Measurements from ENCODE around the gene SIRT2.

GRCh38 chr19:38831142-38831605 is 68.2 kb downstream of the SIRT2 start:
- TF ChIP-seq, protein P1, sequence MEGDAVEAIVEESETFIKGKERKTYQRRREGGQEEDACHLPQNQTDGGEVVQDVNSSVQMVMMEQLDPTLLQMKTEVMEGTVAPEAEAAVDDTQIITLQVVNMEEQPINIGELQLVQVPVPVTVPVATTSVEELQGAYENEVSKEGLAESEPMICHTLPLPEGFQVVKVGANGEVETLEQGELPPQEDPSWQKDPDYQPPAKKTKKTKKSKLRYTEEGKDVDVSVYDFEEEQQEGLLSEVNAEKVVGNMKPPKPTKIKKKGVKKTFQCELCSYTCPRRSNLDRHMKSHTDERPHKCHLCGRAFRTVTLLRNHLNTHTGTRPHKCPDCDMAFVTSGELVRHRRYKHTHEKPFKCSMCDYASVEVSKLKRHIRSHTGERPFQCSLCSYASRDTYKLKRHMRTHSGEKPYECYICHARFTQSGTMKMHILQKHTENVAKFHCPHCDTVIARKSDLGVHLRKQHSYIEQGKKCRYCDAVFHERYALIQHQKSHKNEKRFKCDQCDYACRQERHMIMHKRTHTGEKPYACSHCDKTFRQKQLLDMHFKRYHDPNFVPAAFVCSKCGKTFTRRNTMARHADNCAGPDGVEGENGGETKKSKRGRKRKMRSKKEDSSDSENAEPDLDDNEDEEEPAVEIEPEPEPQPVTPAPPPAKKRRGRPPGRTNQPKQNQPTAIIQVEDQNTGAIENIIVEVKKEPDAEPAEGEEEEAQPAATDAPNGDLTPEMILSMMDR (IDR thresholded peaks at IDR 0.05; ENCODE audit: poor library complexity, severe bottlenecking), result no peak
- no peak for TF ChIP-seq POLR2AphosphoS5 (IDR thresholded peaks at IDR 0.05)
- no peak for TF ChIP-seq SMC3 (conservative IDR thresholded peaks at IDR 0.05; ENCODE audit: poor library complexity)
- TF ChIP-seq RAD21 (conservative IDR thresholded peaks at IDR 0.05), result no peak
- no peak for TF ChIP-seq EP300 (conservative IDR thresholded peaks at IDR 0.05; ENCODE audit: poor library complexity, severe bottlenecking)
- TF ChIP-seq EZH2 (IDR thresholded peaks at IDR 0.05; ENCODE audit: borderline replicate concordance, insufficient read depth, low read length, poor library complexity, severe bottlenecking), result no peak
- TF ChIP-seq, protein P2, sequence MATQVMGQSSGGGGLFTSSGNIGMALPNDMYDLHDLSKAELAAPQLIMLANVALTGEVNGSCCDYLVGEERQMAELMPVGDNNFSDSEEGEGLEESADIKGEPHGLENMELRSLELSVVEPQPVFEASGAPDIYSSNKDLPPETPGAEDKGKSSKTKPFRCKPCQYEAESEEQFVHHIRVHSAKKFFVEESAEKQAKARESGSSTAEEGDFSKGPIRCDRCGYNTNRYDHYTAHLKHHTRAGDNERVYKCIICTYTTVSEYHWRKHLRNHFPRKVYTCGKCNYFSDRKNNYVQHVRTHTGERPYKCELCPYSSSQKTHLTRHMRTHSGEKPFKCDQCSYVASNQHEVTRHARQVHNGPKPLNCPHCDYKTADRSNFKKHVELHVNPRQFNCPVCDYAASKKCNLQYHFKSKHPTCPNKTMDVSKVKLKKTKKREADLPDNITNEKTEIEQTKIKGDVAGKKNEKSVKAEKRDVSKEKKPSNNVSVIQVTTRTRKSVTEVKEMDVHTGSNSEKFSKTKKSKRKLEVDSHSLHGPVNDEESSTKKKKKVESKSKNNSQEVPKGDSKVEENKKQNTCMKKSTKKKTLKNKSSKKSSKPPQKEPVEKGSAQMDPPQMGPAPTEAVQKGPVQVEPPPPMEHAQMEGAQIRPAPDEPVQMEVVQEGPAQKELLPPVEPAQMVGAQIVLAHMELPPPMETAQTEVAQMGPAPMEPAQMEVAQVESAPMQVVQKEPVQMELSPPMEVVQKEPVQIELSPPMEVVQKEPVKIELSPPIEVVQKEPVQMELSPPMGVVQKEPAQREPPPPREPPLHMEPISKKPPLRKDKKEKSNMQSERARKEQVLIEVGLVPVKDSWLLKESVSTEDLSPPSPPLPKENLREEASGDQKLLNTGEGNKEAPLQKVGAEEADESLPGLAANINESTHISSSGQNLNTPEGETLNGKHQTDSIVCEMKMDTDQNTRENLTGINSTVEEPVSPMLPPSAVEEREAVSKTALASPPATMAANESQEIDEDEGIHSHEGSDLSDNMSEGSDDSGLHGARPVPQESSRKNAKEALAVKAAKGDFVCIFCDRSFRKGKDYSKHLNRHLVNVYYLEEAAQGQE (IDR thresholded peaks at IDR 0.05; ENCODE audit: borderline replicate concordance), result no peak
